ENCODE results near the gene TMEM255A.

DNA sequence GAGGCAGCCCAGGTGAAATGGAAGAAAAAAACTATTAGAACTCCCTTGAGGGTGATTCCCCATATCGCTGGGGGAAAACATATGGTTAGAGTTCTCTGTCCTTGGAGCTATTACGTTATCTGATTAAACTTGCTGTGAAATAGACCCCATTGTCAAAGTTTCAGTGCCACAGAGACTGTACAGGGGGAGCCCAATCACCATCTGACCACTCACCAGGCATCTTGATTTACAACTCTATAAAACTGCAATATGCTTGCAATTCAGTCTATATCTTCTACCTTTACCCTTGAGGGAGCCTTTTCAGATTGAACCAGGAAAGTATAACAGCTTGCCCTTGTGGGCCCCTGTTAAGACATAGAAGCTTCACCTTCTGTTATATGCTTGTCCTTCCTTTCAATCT lies 18.2 kb downstream of the TMEM255A start:
- TF ChIP-seq CTCF (IDR thresholded peaks at IDR 0.05 in 4 of 5, conservative IDR thresholded peaks at IDR 0.05 in 1 of 5) (no peak), POLR2A (IDR thresholded peaks at IDR 0.05) (no peak)

All from gastrocnemius medialis (tissue), 4 donors.